GM23338 (cell line): Measurements from ENCODE around the gene PRKD3. TPM values are rescaled to one million over a fixed set of nuclear protein-coding genes. Genes with fewer than 3 reads are reported as not detected.

ENCODE experiments used
- ATAC-seq: fragments of 200-7000 bp; cut with Tn5 transposase; 3 replicates; pipeline ENCODE4 v1.9.1; 2020
- DNase-seq: peaks from one replicate; pipeline ENCODE4 v3.0.0-alpha.2; 2015; ENCODE audit warnings: low spot score
- H2AFZ ChIP-seq: fragments of 200-600 bp; sonication (generic); 2 replicates; pipeline ENCODE4 v1.8.0; 2016; ENCODE audit warnings: antibody characterized with exemption, mild to moderate bottlenecking, moderate library complexity
- H3F3A ChIP-seq: fragments of 200-600 bp; sonication (generic); replicated peaks from 2 replicates; pipeline ENCODE4 v1.8.0; 2017; ENCODE audit warnings: antibody characterized with exemption, mixed run types, low read depth
- H3K27ac ChIP-seq: fragments of 200-600 bp; sonication (generic); 2 replicates; pipeline ENCODE4 v1.6.1; 2016; ENCODE audit warnings: low read depth
- H3K27me3 ChIP-seq: fragments of 200-600 bp; sonication (generic); 2 replicates; pipeline ENCODE4 v1.8.0; 2016; ENCODE audit warnings: mild to moderate bottlenecking, mixed run types, moderate library complexity; ENCODE audit not compliant: insufficient read depth
- H3K36me3 ChIP-seq: fragments of 200-600 bp; sonication (generic); 2 replicates; pipeline ENCODE4 v1.8.0; 2016; ENCODE audit warnings: mild to moderate bottlenecking; ENCODE audit not compliant: insufficient read depth
- H3K4me1 ChIP-seq: fragments of 200-600 bp; sonication (generic); 2 replicates; pipeline ENCODE4 v1.8.0; 2016; ENCODE audit warnings: mild to moderate bottlenecking, moderate library complexity; ENCODE audit not compliant: insufficient read depth
- H3K4me2 ChIP-seq: fragments of 200-600 bp; sonication (generic); 2 replicates; pipeline ENCODE4 v1.7.1; 2017; ENCODE audit warnings: mixed run types
- H3K4me3 ChIP-seq: fragments of 200-600 bp; sonication (generic); 2 replicates; pipeline ENCODE4 v1.6.1; 2016; ENCODE audit warnings: mixed run types
- H3K79me2 ChIP-seq: fragments of 200-600 bp; sonication (generic); replicated peaks from 2 replicates; pipeline ENCODE4 v1.8.0; 2017; ENCODE audit warnings: mild to moderate bottlenecking; ENCODE audit not compliant: insufficient read depth
- H3K9me2 ChIP-seq: fragments of 200-600 bp; sonication (generic); 2 replicates; pipeline ENCODE4 v1.8.0; 2017; ENCODE audit not compliant: insufficient read depth
- H4K20me1 ChIP-seq: fragments of 200-600 bp; sonication (generic); replicated peaks from 2 replicates; pipeline ENCODE4 v1.8.0; 2017; ENCODE audit warnings: mild to moderate bottlenecking; ENCODE audit not compliant: insufficient read depth
- H3K27ac Mint-ChIP-seq: 2 replicates; pipeline ENCODE4 v1.8.0; 2020; ENCODE audit warnings: inconsistent platforms, mild to moderate bottlenecking, moderate library complexity, mixed read lengths
- H3K27me3 Mint-ChIP-seq: 3 replicates; pipeline ENCODE4 v1.8.0; 2022; ENCODE audit warnings: low read depth, mild to moderate bottlenecking, moderate library complexity, mixed read lengths, inconsistent platforms; ENCODE audit not compliant: insufficient read depth, poor library complexity
- H3K36me3 Mint-ChIP-seq: 3 replicates; pipeline ENCODE4 v1.8.0; 2021; ENCODE audit warnings: low read depth, mild to moderate bottlenecking, inconsistent platforms, moderate library complexity, mixed read lengths
- H3K4me1 Mint-ChIP-seq: 3 replicates; pipeline ENCODE4 v1.8.0; 2020; ENCODE audit warnings: mild to moderate bottlenecking, inconsistent platforms, mixed read lengths
- H3K4me3 Mint-ChIP-seq: 3 replicates; pipeline ENCODE4 v1.8.0; 2021; ENCODE audit warnings: moderate library complexity, mild to moderate bottlenecking, inconsistent platforms, mixed read lengths
- H3K9me3 Mint-ChIP-seq: 3 replicates; pipeline ENCODE4 v1.8.0; 2020; ENCODE audit warnings: moderate library complexity, mild to moderate bottlenecking, inconsistent platforms, mixed read lengths
- CREB1 ChIP-seq: fragments of 250-450 bp; sonication (Bioruptor Pico); IDR thresholded peaks from 2 replicates; pipeline ENCODE4 v1.5.0; 2020; ENCODE audit warnings: low read depth, mild to moderate bottlenecking, moderate library complexity
- CTCF ChIP-seq, 2 experiments: fragments of 200-600 bp in 1 of 2; sonication (generic) in 1 of 2; conservative IDR thresholded peaks; 2 replicates each; pipeline versions ENCODE4 v1.5.1 to v1.6.1; 2016 to 2017; ENCODE audit warnings: antibody characterized with exemption in 2 of 2, low read depth in 2 of 2, mild to moderate bottlenecking in 2 of 2, moderate library complexity in 1 of 2
- ETS1 ChIP-seq: IDR thresholded peaks from 2 replicates; pipeline ENCODE4 v1.6.1; 2016; ENCODE audit warnings: antibody characterized with exemption
- EZH2 ChIP-seq: fragments of 200-600 bp; sonication (generic); IDR thresholded peaks from one replicate; pipeline ENCODE4 v1.8.0; 2017; ENCODE audit warnings: antibody characterized with exemption, mild to moderate bottlenecking, low read depth; ENCODE audit not compliant: unreplicated experiment
- EZH2phosphoT487 ChIP-seq: fragments of 200-600 bp; sonication (generic); IDR thresholded peaks from one replicate; pipeline ENCODE4 v1.8.1; 2018; ENCODE audit warnings: antibody characterized with exemption; ENCODE audit not compliant: unreplicated experiment
- JUNB ChIP-seq: IDR thresholded peaks from one replicate; pipeline ENCODE4 v1.6.1; 2016; ENCODE audit warnings: antibody characterized with exemption; ENCODE audit not compliant: unreplicated experiment
- POLR2AphosphoS5 ChIP-seq: IDR thresholded peaks from 2 replicates; pipeline ENCODE4 v1.6.1; 2016; ENCODE audit warnings: antibody characterized with exemption, low read depth
- REST ChIP-seq: IDR thresholded peaks from one replicate; pipeline ENCODE4 v1.6.1; 2018; ENCODE audit warnings: antibody characterized with exemption; ENCODE audit not compliant: unreplicated experiment
- STAT1 ChIP-seq: IDR thresholded peaks from one replicate; pipeline ENCODE4 v1.6.1; 2016; ENCODE audit warnings: antibody characterized with exemption; ENCODE audit not compliant: unreplicated experiment
- ZNF331 ChIP-seq: fragments of 250-450 bp; sonication (Bioruptor Pico); IDR thresholded peaks from 2 replicates; pipeline ENCODE4 v1.5.0; 2020; ENCODE audit warnings: low read depth, mild to moderate bottlenecking, moderate library complexity
- ZNF462 ChIP-seq: fragments of 250-450 bp; sonication (Bioruptor Pico); IDR thresholded peaks from 2 replicates; pipeline ENCODE4 v1.5.0; 2020; ENCODE audit warnings: mild to moderate bottlenecking, moderate library complexity
- polyA plus RNA-seq: library from polyadenylated mRNA; unstranded; fragments of >200 nt; fragmentation: Nextera tagmentation; extraction: Ambion mirVana; gene quantifications from 2 replicates; pipeline ENCODE4 v1.2.1, GENCODE V29; 2016
- total RNA-seq: library from RNA; depleted of rRNA; stranded (reverse); fragments of >200 nt; shearing (Covaris generic); gene quantifications from 2 replicates; pipeline ENCODE4 v1.2.3, GENCODE V29; 2014

Gene PRKD3
- total and polyA plus RNA-seq, 2 experiments from 2014 or later = 59.7 to 77.0 TPM

- Histone ChIP-seq H3K79me2 (peaks cover 100% of the 10 kb centered on the region), H3K36me3 (peaks cover 3% of the 10 kb centered on the region; the same call in 1 of the 2 replicates), H3K27ac (no peak overlapping the region), H3K4me2 (no peak overlapping the region), H3K4me1 (peaks cover 39% of the 10 kb centered on the region), H3K9me2 (no peaks in the 10 kb centered on the region), H3F3A (no peaks in the 10 kb centered on the region), H3K27me3 (no peaks in the 10 kb centered on the region), H3K4me3 (no peak overlapping the region), H4K20me1 (peaks cover 28% of the 10 kb centered on the region; the same call in 1 of the 2 replicates), H2AFZ (no peak overlapping the region)
- H3K9me3 Mint-ChIP-seq = no peaks in the 10 kb centered on the region
- TF ChIP-seq ETS1 (no peak), JUNB (no peak), ZNF462 (no peak), CREB1 (CRISPR knock-in tag) (no peak), EZH2 (no peak), REST (no peak), EZH2phosphoT487 (no peak), STAT1 (no peak), ZNF331 (CRISPR knock-in tag) (no peak), CTCF (conservative IDR thresholded peaks at IDR 0.05; ENCODE audit: low read depth in 2 of 2) (no peak), POLR2AphosphoS5 (no peak)
- ATAC-seq (no peak), DNase-seq (no peak)
- no peaks in the 10 kb centered on the region for H3K36me3 Mint-ChIP-seq
- peaks cover 63% of the 10 kb centered on the region for H3K4me1 Mint-ChIP-seq
- H3K27ac Mint-ChIP-seq = no peak overlapping the region
- H3K27me3 Mint-ChIP-seq = no peaks in the 10 kb centered on the region
- no peak overlapping the region for H3K4me3 Mint-ChIP-seq
Measured at GRCh38 chr2:37317746-37318145, 6.9 kb downstream of the PRKD3 start.
